PC-9 (cell line): ENCODE data around the gene MEX3A. TPM values are rescaled to one million over a fixed set of nuclear protein-coding genes. Genes with fewer than 3 reads are reported as not detected.
"Not testable (repeated sequence)": the region's sequence is repeated elsewhere in the genome, so short reads cannot be mapped to it uniquely, and the experiment has no call there.

ENCODE experiments used
- BruUV-seq: library from RNA; stranded (reverse); fragments of 400-500 nt; replicated peaks from 2 replicates; lab custom pipeline; 2021; lab: Mats Ljungman, UMichigan
- CTCF ChIA-PET: fragments of 300-600 bp; sonication (Branson Sonifier 250); formaldehyde crosslinking; loops from one replicate; lab custom pipeline; 2022; ENCODE audit warnings: antibody characterized with exemption; lab: Charles Lee
- POLR2A ChIA-PET: fragments of 300-600 bp; sonication (Branson Sonifier 250); formaldehyde crosslinking; loops from one replicate; lab custom pipeline; 2022; ENCODE audit warnings: antibody characterized with exemption; ENCODE audit not compliant: unreplicated experiment; lab: Charles Lee
- DNase-seq, 2 experiments: peaks; one replicate each; pipeline versions ENCODE4 v3.0.0 to v3.0.0-alpha.2; 2015 to 2022; ENCODE audit warnings: mixed read lengths in 1 of 2
- H2AFZ ChIP-seq: fragments of 200-600 bp; sonication (generic); 2 replicates; pipeline ENCODE4 v1.8.1; 2017; ENCODE audit warnings: antibody characterized with exemption
- H3F3A ChIP-seq: fragments of 200-600 bp; sonication (generic); 2 replicates; pipeline ENCODE4 v1.8.1; 2017; ENCODE audit warnings: antibody characterized with exemption, mild to moderate bottlenecking, low read depth; ENCODE audit not compliant: insufficient read depth
- H3K27ac ChIP-seq: fragments of 200-600 bp; sonication (generic); 2 replicates; pipeline ENCODE4 v1.6.1; 2016; ENCODE audit warnings: mixed run types
- H3K27me3 ChIP-seq: fragments of 200-600 bp; sonication (generic); 2 replicates; pipeline ENCODE4 v1.6.1; 2016; ENCODE audit warnings: low read depth, mixed run types; ENCODE audit not compliant: insufficient read depth
- H3K36me3 ChIP-seq: fragments of 200-600 bp; sonication (generic); 2 replicates; pipeline ENCODE4 v1.6.1; 2016; ENCODE audit warnings: low read depth, mixed run types
- H3K4me1 ChIP-seq: fragments of 200-600 bp; sonication (generic); replicated peaks from 2 replicates; pipeline ENCODE4 v1.6.1; 2016; ENCODE audit warnings: mixed run types; ENCODE audit not compliant: insufficient read depth
- H3K4me2 ChIP-seq: fragments of 200-600 bp; sonication (generic); 2 replicates; pipeline ENCODE4 v1.6.1; 2017; ENCODE audit warnings: mixed run types
- H3K4me3 ChIP-seq: fragments of 200-600 bp; sonication (generic); 2 replicates; pipeline ENCODE4 v1.6.1; 2016; ENCODE audit warnings: mixed run types
- H3K79me2 ChIP-seq: fragments of 200-600 bp; sonication (generic); 2 replicates; pipeline ENCODE4 v1.6.1; 2017; ENCODE audit warnings: low read depth, mixed run types
- H3K9me2 ChIP-seq: fragments of 200-600 bp; sonication (generic); 2 replicates; pipeline ENCODE4 v1.8.1; 2017; ENCODE audit warnings: mild to moderate bottlenecking; ENCODE audit not compliant: insufficient read depth
- H3K9me3 ChIP-seq: fragments of 200-600 bp; sonication (generic); 2 replicates; pipeline ENCODE4 v1.8.1; 2016; ENCODE audit warnings: low read depth; ENCODE audit not compliant: insufficient read depth
- H4K20me1 ChIP-seq: fragments of 200-600 bp; sonication (generic); 2 replicates; pipeline ENCODE4 v1.8.1; 2017; ENCODE audit not compliant: insufficient read depth
- CTCF ChIP-seq: fragments of 200-600 bp; sonication (generic); conservative IDR thresholded peaks from 2 replicates; pipeline ENCODE4 v1.6.1; 2017; ENCODE audit warnings: mixed run types, antibody characterized with exemption, mild to moderate bottlenecking, moderate library complexity
- EZH2 ChIP-seq: fragments of 200-600 bp; sonication (generic); IDR thresholded peaks from 2 replicates; pipeline ENCODE4 v1.8.0; 2017; ENCODE audit warnings: antibody characterized with exemption, low read depth
- intact Hi-C: fragments of 100-400 bp; cut with micrococcal nuclease; formaldehyde crosslinking; loops from one replicate; pipeline ENCODE4 v1.10.0; 2022; ENCODE audit not compliant: unreplicated experiment
- total RNA-seq: library from RNA; stranded (reverse); gene quantifications from 2 replicates; pipeline ENCODE4 v1.2.3, GENCODE V29; 2021

Gene MEX3A
- total RNA-seq, 1 experiment from 2014 or later = 7.2 TPM

GRCh38 chr1:156121457-156121856 is 39.2 kb upstream of the MEX3A start:
- ChIA-PET CTCF (interaction anchor here (1.5 kb wide), 1 partner anchor 15 kb away, joined by 10 read pairs; no protein-coding TSS in a partner anchor), POLR2A (no interaction called here)
- H2AFZ ChIP-seq = no peak overlapping the region
- H3K4me1 ChIP-seq = peaks cover 97% of the 10 kb centered on the region
- BruUV-seq = no TSS peak
- peaks cover 34% of the 10 kb centered on the region for H4K20me1 ChIP-seq
- H3F3A ChIP-seq = peaks cover 93% of the 10 kb centered on the region
- peaks cover 16% of the 10 kb centered on the region; the same call in 1 of the 2 replicates for H3K36me3 ChIP-seq
- peak overlapping the region; percentile 56; the same call in 1 of the 2 replicates for H3K4me3 ChIP-seq
- TF ChIP-seq EZH2 = no peak
- TF ChIP-seq CTCF = no peak
- H3K9me3 ChIP-seq = no peaks in the 10 kb centered on the region
- H3K27ac ChIP-seq = peak overlapping the region; percentile 98
- H3K79me2 ChIP-seq = peaks cover 85% of the 10 kb centered on the region
- intact Hi-C loops = loop anchor here (10.0 kb wide), 1 partner anchor 383 kb away; the partner anchor contains the start of gene MEF2D
- H3K27me3 ChIP-seq = no peaks in the 10 kb centered on the region
- no peaks in the 10 kb centered on the region for H3K9me2 ChIP-seq
- DNase-seq = no peak
- H3K4me2 ChIP-seq = peak overlapping the region; percentile 99

GRCh38 chr1:156121005-156121404 is 38.7 kb upstream of the MEX3A start:
- Histone ChIP-seq H3K4me3 (peak overlapping the region; percentile 56; the same call in 1 of the 2 replicates), H4K20me1 (peaks cover 37% of the 10 kb centered on the region), H3K4me2 (peak overlapping the region; percentile 99), H3K27ac (peak overlapping the region; percentile 98), H3K4me1 (peaks cover 95% of the 10 kb centered on the region), H3K79me2 (peaks cover 89% of the 10 kb centered on the region), H3F3A (peaks cover 92% of the 10 kb centered on the region), H3K36me3 (peaks cover 16% of the 10 kb centered on the region; the same call in 1 of the 2 replicates)
- H2AFZ ChIP-seq, DNase-seq, POLR2A ChIA-PET, H3K9me3 ChIP-seq, H3K9me2 ChIP-seq, H3K27me3 ChIP-seq, BruUV-seq: not testable (repeated sequence)
- intact Hi-C loops = loop anchor here (10.0 kb wide), 1 partner anchor 384 kb away; the partner anchor contains the start of gene MEF2D
- CTCF ChIA-PET = interaction anchor here (0.7 kb wide), 1 partner anchor 20 kb away, joined by 6 read pairs; no protein-coding TSS in a partner anchor

GRCh38 chr1:156120318-156120717 is 38.1 kb upstream of the MEX3A start:
- no TSS peak for BruUV-seq
- no peak for DNase-seq
- Histone ChIP-seq H3K27ac (peak overlapping the region; percentile 98), H3K9me2 (no peaks in the 10 kb centered on the region), H3F3A (peaks cover 85% of the 10 kb centered on the region), H3K79me2 (peaks cover 92% of the 10 kb centered on the region), H4K20me1 (peaks cover 44% of the 10 kb centered on the region), H3K4me1 (peaks cover 88% of the 10 kb centered on the region), H3K4me3 (peak overlapping the region; percentile 24; the same call in 1 of the 2 replicates), H2AFZ (no peak overlapping the region), H3K36me3 (peaks cover 16% of the 10 kb centered on the region; the same call in 1 of the 2 replicates), H3K9me3 (no peaks in the 10 kb centered on the region), H3K27me3 (no peaks in the 10 kb centered on the region), H3K4me2 (peak overlapping the region; percentile 99)
- CTCF ChIA-PET = interaction anchor here (0.6 to 0.7 kb wide), 2 partner anchors 10 to 20 kb away, joined by 3 to 6 read pairs; no protein-coding TSS in a partner anchor
- intact Hi-C loops = loop anchor here (10.0 kb wide), 1 partner anchor 384 kb away; the partner anchor contains the start of gene MEF2D
- TF ChIP-seq CTCF (no peak), EZH2 (no peak)
- POLR2A ChIA-PET = interaction anchor here (0.6 kb wide), 1 partner anchor 14 kb away, joined by 5 read pairs; no protein-coding TSS in a partner anchor
